Right forelimb (tissue), 1 donor: Measurements from ENCODE around the gene THAP8.

ENCODE experiments used
- DNase-seq: peaks from one replicate; pipeline ENCODE4 v3.0.0-alpha.2; 2018

The THAP8 gene

DNA sequence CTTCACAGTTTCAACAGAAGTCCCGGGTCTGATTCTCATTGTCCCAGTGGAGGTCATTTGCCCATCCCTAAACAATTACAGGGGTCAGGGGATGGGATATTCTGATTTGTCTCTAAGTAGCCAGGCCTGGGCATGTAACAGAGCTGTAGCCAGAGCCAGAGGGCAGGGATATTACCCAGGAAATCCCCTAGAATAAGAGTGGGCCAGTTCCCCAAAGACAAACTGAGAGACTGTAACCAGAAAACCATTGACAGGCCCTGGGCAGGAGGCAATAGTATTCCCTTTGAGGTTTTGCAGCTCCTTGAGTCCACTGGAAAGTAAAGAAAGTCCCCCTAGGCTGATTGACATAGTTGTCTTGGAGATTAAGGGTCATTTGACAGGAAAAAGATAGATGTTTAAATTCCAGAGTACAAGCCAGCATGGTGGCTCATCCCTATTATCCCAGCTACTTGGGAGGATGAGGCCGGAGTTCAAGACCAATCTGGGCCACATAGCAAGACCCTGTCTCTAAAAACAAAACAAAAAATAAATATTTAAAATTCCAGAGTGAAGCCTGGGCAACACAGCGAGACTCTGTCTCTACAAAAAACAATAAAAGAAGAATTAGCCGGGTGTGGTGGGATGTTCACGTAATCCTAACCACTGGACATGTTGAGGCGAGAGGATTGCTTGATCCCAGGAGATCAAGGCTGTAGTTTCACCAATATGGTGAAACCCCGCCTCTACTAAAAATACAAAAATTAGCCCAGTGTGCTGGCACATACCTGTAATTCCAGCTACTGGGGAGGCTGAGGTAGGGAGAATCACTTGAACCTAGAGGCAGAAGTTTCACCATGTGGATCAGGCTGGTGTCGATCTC, 60.9 kb downstream of the THAP8 start:
- DNase-seq = no peak

GRCh38 chr19:35991731-35992450, 62.2 kb downstream of the THAP8 start:
- DNase-seq = no peak

DNA sequence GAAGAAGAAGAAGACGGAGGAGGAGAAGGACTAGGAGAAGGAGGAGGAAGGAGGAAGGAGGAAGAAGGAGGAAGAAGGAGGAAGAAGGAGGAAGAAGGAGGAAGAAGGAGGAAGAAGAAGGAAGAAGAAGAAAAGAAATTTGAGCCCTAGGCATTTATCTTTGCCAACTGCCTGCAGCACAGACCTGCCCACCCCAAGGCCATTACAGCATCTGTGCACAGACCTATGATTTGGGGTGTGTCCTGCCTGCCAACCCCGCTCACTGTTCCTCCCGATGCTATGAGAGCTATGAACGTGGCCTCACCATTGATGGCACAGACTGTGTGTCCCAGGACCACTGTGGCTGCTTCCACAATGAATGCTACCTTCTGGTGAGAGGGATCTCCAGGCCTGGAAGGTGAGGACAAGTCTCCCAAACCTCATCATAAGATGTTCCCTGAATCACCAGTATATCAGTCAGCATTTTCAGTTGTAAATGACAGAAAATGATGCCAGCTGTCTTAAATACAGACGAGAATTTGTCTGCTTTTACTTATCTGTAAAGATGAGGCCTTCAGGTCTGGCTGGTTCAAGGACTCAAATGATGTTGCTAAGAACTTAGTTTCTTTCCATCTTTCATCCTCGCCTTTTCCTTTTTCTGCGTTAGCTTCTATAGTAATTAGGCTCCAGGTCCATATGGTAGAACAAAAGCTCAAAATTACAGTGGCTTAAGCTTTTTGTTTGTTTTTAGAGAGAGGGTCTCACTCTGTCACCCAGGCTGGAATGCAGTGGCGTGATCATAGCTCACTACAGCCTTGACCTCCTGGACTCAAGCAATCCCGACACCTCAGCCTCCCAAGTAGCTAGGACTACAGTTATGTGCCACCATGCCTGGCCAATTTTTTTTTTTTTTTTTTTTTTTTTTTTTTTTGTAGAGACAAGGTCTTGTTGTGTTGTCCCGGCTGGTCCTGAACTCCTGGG, 63.0 kb downstream of the THAP8 start:
- no peak for DNase-seq

- DNase-seq = no peak
Measured at GRCh38 chr19:35990156-35990555, 63.9 kb downstream of the THAP8 start.

DNA sequence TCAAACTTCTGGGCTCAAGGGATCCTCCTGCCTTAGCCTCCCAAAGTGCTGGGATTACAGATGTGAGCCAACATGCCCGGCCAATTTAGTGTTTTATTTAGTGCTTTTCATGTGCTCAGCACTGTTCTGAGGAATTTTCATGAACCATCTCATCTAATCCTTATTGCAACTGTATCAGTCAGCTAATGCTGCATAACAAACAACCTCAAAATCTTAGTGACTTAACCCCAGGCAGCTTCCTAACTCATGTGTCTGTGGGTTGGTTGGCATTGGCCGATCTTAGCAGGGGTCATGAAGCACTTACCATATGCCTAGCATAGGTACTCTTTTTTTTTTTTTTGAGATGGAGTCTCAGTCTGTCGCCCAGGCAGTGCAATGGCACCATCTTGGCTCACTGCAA, 65.3 kb downstream of the THAP8 start:
- no peak for DNase-seq

DNA sequence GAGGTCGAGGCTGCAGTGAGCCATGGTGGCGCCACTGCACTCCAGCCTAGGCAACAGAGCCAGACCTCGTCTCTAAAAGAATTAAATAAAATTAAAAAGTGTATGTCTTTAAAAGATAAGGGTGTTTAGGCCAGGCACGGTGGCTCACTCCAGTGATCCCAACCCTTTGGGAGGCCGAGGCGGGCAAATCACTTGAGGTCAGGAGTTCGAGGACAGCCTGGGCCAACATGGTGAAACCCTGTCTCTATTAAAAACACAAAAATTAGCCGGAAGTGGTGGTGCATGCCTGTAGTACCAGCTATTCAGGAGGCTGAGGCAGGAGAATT, 66.6 kb downstream of the THAP8 start:
- no peak for DNase-seq

- no peak for DNase-seq
Measured at GRCh38 chr19:35986664-35987570, 67.2 kb downstream of the THAP8 start.

DNA sequence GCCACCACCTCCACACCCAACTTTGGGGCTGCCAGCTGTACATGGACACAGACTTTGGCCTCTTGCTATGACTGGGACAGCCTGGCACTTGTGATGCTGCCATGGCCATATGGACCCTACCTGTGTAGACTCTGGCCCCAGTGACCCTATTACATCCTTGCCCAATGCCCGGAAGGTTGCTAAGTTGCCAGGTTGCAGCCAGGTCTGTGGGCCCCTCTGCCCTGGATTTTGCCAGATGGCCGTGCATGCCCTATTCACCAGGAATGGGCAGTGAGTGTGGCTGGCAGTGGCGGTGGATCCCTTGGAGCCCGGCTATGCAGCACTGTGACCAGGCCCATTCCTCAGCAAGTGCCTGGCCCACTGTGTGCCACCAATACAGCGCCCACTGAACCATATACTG, 68.0 kb downstream of the THAP8 start:
- DNase-seq = no peak
